Stimulated activated CD4-positive, alpha-beta T cell treated with anti-CD3 and anti-CD28 coated beads, Interleukin-4, amount 100 ng/mL, for 4 hours (primary cell): ENCODE measurements around the gene SACM1L.

Experiments
- DNase-seq, 2 experiments: peaks; one replicate each; pipeline ENCODE4 v3.0.0-alpha.2; 2020

SACM1L gene

DNA sequence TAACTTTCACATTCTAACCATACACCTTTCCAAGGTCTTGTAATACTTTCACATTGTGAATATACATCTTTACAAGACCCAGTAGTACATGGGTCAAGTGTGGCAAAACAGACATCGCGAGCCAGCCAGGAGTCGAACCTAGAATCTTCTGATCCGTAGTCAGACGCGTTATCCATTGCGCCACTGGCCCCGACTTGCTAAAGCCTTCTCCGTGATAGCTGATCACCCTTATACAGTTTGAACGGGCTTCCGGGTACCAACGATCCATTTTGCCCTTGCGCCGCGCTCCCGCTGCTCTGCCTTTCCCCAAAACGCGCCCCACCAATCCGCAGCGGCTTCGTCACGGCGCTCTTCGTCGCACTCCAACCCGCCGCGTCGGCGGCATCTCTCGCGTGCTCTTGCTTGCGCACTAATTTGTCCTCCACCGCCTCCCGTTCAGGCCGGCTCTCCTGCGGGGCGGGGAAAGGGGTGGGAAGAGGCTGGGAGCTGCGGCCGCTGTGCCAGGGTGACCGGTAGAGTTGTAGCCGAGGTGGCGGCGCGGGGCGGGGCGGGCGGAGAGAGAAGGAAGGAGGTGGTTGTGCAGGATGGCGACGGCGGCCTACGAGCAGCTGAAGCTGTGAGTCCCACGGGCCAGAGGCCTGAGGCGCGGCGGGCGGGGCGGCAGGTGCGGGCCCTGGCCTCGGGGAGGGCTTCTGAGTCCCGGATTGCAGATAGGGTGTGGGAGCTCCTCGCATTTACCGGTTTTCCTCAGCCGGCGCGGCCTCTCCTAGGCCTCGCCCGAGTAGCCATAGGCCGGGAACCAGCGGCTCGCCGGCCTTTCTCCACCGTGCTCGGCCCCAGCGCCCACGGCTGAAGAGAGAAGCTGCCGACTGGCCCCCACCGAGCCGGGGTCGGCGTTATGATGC lies at the start of gene SACM1L:
TSS of gene SACM1L (plus strand) at position 515 of the 905 bp plus-strand sequence. CDS start at position 585, 70 bp downstream.
- DNase-seq, result peak; percentile 91 to 94

GRCh38 chr3:45640091-45640507 lies 49.1 kb upstream of the SACM1L start:
- DNase-seq, result no peak

DNA sequence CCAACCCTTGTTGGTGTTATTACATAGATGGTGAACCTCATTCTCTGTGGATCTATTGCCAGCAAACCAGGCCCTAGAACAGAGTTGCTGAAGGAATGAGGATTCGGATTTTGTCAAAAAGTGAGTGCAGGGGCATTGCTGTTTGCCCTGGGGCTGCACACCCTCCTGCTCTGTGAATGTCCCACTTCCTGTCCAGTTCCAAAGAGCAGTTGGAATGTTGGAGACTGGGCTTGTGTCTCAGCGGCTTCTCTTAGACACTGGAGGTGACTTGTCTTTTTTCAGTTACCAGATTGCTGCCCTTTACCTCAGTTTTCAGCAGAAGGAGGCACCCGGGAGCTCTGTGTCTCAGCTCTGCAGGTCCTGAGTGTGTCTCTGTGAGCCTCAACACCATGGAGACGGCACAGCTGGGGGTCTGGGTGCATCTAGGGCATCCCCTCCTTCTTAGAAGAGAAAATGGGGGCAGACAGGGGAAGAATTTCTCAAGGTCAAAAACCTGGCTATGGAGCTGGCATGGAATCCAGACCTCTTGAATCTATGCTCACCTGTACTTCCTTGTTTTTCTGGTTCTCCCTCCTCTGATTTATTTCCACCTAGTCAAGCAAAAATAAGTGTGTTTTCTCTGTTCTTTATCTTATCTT lies 48.4 kb upstream of the SACM1L start:
- DNase-seq, result no peak

GRCh38 chr3:45641756-45642155 lies 47.4 kb upstream of the SACM1L start:
- no peak for DNase-seq

GRCh38 chr3:45642731-45643152 lies 46.5 kb upstream of the SACM1L start:
- no peak for DNase-seq

GRCh38 chr3:45644063-45644790 lies 45.0 kb upstream of the SACM1L start:
- no peak for DNase-seq

GRCh38 chr3:45644791-45645201 lies 44.4 kb upstream of the SACM1L start:
- DNase-seq, result no peak

GRCh38 chr3:45646051-45646585 lies 43.1 kb upstream of the SACM1L start:
- DNase-seq, result no peak

DNA sequence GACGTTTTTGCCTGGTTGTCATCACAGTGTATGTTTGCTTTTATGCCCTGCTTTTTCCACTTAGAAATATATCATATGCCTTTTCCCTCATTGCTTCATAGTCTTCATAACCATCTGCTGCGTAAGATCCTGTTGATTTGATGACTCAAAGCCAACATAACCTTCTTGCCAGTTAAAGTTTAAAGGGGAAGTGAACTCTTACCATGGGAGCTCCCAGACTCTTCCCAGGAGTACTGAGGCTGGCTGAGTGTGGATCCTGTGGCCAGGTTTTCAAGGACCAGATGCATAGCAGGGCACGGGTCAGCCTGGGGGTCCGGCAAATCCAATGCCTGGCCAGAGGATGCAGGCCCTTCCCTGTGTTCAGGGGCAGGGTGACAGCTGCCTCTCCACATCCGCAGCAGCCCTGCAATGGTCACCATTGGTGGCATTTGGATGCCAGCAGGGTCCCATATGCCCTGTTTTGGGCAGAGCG lies 42.0 kb upstream of the SACM1L start:
- DNase-seq, result no peak

GRCh38 chr3:45653205-45653604 lies 36.0 kb upstream of the SACM1L start:
- no peak for DNase-seq

DNA sequence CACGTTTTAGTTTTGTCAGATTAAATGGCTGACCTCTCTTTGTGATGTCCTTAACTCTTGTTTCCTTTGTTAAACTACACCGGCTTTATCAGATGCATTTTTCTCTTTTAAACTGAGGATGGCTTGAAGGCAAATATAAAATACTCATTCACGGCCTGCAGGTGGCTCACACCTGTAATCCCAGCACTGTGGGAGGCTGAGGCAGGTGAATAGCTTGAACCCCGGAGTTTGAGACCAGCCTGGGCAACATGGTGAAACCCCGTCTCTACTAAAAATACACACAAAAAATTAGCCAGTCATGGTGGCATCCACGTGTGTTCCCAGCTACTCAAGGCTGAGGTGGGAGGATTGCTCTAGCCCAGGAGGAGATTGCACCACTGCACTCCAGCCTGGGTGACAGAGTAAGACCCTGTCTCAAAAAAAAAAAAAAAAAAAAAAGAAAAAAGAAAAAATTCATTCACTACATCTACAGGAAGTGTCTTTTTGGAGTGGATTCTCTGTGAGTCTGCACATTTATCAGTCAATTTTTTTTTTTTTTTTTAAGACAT lies 34.7 kb upstream of the SACM1L start:
- no peak for DNase-seq

- no peak for DNase-seq
Observed at GRCh38 chr3:45655906-45656305, 33.3 kb upstream of the SACM1L start.

GRCh38 chr3:45656575-45657363 lies 32.4 kb upstream of the SACM1L start:
- peak; percentile 80 to 81 for DNase-seq

DNA sequence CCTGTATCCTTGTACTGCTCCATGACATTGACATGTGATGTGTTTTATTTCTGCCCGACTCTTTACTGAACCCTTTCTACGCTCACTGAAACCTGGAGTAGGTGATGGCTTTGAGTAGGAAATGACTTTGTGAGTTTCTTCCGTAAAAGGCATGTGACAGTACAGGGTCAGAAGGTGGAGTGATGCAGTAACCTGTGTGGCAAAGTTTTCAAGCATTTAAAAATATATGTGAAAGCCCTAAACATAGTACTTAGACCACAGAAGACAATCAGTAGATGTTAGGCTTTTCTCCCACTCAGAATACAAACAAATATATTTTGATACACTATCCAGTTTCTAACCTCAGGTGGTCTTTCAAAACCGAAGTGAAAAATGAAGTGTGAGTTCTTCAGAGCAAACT lies 31.3 kb upstream of the SACM1L start:
- DNase-seq, result no peak

DNA sequence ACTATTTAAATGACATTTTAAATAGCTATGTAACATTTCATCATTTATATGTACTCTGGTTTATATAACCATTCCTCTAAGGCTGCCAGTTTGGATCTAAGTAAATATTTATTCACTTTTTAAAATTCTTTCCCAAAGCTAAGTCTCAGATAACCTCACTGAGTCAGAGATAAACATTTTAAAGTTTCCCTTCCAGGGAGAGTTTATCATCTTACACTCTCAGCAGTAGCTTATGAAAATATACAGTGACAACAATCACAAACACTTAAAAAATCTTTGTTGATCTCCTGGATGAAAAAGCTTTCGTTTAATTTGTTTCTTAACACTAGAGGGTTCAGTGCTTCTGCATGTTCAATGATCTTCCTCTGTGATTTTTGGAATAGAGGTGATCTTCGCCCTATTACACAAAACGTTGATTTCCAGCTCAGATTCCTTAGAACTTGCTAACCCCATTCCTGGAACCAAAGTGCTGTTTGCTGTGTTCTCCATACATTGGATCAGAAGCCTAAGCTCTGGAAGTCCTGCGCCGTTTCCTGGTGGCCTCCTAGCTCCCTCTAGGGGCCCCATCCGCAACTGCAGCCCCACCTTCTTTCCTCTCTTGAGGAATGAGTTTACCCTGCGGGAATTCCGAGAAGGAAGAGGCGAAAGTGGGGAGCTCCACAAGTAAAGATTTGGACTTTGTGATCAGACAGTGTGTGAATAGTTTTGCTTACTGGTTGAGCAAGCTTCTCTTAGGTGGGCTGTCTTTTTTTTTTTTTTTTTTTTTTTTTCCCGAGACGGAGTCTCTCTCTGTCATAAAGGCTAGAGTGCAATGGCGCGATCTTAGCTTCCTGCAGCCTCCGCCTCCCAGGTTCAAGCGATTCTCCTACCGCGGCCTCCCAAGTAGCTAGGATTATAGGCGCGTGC lies 29.3 kb upstream of the SACM1L start:
- peak; percentile 26 to 31 for DNase-seq

DNA sequence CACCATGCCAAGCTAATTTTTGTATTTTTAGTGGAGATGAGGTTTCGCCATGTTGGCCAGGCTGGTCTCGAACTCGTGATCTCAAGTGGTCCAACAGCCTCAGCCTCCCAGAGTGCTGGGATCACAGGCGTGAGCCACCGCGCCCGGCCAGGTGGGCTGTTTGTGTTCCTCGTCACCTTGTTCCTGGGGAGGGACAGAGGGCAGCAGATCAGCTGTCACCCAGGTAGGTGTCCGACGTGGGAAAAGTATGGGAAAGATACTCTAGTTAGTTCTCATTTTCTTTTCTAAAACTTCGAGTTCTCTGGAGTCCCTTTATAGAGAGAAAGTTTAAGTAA lies 28.7 kb upstream of the SACM1L start:
- no peak for DNase-seq

DNA sequence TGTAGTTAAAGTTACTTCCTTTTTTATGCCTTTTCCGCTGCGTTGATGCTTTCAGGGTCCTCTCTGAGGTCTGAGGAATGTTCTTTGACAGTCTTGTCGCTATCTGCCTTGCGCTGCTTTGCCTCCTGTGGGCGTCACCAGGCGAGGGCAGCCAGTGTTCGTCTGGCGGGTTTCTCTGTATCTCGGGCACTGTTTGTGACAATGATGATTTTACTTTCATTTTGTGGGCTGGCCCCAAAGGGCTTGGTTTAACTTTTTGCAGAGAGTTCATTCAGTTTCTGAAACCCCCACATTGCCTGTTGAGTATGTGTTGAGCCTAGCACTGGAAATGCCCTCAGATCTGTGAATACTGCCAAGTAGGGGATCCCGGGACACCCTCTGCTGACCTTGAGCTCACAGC lies 24.6 kb upstream of the SACM1L start:
- DNase-seq, result peak; percentile 60 to 77

DNA sequence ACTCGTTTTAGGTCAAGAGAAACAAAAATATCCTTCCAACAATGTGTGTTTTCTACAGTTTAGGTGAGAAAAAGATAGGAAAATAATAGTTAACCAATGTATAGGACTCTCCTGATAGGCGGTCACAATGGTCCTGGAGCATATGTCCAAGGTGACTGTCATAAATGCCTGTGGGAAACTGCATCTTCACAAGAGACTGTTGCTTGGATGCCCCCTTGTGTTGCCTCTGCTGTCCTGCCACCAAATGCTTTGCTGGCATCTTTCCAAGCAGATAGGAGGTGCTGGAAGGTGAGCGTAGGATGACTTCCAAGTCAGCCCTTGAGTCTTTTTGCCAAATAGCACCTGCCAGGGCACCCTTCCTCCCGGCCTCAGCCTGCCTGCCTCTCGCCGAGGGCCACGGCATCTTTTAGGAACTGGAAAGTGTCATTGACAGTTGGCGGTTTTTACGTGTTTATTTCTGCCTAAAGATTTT lies 24.1 kb upstream of the SACM1L start:
- DNase-seq, result peak in 1 of 2 experiments; percentile 64

- no peak for DNase-seq
Observed at GRCh38 chr3:45666757-45667431, 22.3 kb upstream of the SACM1L start.

GRCh38 chr3:45667569-45667934 lies 21.6 kb upstream of the SACM1L start:
- no peak for DNase-seq
